Ovary (tissue), 3 donors: ENCODE measurements around the gene MICAL2.

Experiments used
- CTCF ChIP-seq, 3 donors: fragments of 450-650 bp in 2 of 3; fragments of 200-600 bp in 1 of 3; IDR thresholded peaks; one replicate each; pipeline versions ENCODE4 v1.5.1 to v1.8.0; 2016 to 2022; ENCODE audit warnings: antibody characterized with exemption in 3 of 3, mild to moderate bottlenecking in 1 of 3
- EP300 ChIP-seq: sonication (generic); formaldehyde crosslinking; IDR thresholded peaks from one replicate; pipeline ENCODE4 v1.6.1; 2017; ENCODE audit warnings: antibody characterized with exemption
- POLR2A ChIP-seq: fragments of 450-650 bp; IDR thresholded peaks from one replicate; pipeline ENCODE4 v1.6.1; 2017; ENCODE audit warnings: antibody characterized with exemption, mild to moderate bottlenecking, moderate library complexity
- donor health status: DM: no; HTN: no; CAD: no.

DNA sequence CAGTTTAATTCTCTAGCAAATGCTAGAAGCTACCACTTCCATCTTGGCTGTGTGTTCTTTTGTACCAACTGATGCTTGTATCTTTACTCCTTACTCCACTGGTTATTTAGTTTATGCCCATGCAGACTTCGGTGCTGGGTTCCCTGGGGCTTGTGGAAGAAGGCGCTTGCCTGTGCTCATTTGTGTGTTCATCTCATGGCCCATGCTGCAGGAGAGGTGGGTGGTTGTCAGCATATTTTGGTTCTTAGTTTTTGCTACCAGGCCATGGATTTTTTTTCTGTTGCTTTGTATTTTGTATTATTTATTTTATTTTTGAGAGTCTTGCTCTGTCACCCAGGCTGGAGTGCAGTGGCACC is 22.4 kb downstream of the MICAL2 start:
- TF ChIP-seq CTCF (IDR thresholded peaks at IDR 0.05), result no peak
- TF ChIP-seq POLR2A, result no peak
- TF ChIP-seq EP300, result no peak
